Stimulated activated CD4-positive, alpha-beta T cell treated with anti-CD3 and anti-CD28 coated beads, TNF-alpha, amount 100 ng/mL, for 4 hours (primary cell): ENCODE measurements around the gene DYNC2H1.

Source experiments
- DNase-seq, 3 experiments: peaks; one replicate each; pipeline ENCODE4 v3.0.0-alpha.2; 2020; ENCODE audit warnings: low read depth in 3 of 3

Gene DYNC2H1

GRCh38 chr11:103281301-103281700, 172.1 kb downstream of the DYNC2H1 start:
- DNase-seq: no peak

GRCh38 chr11:103284260-103284659, 175.0 kb downstream of the DYNC2H1 start:
- no peak for DNase-seq

DNA sequence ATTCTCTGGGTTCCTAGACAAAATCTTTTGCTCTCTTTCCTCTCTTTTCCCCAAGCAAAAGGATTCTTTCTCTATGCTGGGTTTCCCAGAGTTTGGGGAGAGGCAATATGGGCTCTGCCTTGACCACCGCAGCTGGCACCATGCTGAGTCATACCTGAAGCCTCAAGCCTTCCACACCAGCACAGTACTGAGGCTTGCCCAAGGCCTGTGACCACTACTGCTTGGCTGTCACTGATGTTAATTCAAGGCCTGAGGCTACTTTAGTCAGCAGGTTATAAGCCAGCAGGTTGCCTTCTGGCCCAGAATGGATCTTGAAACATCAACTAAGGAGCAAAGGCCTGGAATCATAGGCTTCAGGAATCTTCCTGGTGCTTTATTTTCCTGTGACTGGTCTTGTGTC, 185.3 kb downstream of the DYNC2H1 start:
- DNase-seq: no peak

DNA sequence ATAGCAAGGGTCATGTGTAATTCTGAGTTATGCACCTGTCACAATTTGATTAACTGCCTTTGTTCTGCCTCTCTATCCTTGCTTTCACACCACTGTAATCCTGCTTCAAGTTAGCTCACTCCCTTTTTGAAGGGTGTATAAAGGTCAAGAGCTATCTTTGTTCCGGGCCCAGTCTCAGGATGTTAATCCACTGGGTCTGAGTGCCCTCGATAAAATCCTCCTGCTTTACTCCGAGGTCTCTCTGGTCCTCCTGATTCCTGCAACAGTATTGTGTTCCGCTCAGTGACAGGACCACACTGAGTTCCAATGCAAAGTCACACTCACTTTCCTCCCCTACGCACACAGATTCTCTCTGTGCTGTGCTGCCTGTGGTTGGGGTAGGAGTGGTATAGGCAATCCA, 186.5 kb downstream of the DYNC2H1 start:
- no peak for DNase-seq

GRCh38 chr11:103297900-103298299, 188.7 kb downstream of the DYNC2H1 start:
- DNase-seq: no peak

- no peak for DNase-seq
Observed at GRCh38 chr11:103315248-103315647, 206.0 kb downstream of the DYNC2H1 start.

- DNase-seq: no peak
Observed at GRCh38 chr11:103317118-103317517, 207.9 kb downstream of the DYNC2H1 start.

- DNase-seq: no peak
Observed at GRCh38 chr11:103322821-103323220, 213.6 kb downstream of the DYNC2H1 start.

GRCh38 chr11:103325686-103326069, 216.5 kb downstream of the DYNC2H1 start:
- DNase-seq: no peak

GRCh38 chr11:103326070-103326794, 217.0 kb downstream of the DYNC2H1 start:
- no peak for DNase-seq

DNA sequence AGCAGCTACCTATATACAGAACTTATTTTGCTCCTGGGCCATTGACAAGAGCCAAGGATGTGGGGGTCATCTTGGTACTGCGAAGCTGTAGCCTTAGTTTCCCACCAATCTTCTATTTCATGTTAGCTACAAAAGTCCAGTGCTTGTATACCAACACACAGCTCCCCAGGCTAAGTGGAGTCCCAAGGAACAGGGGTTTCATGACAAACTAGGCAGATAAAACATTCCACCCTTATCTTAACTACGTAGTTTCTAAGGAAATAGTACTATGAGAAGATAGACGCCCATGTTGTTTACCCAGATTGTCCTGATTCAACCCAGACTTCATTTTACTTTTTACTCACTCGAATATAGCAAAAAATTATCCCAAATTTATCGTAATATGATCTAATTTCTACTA, 218.5 kb downstream of the DYNC2H1 start:
- no peak for DNase-seq

GRCh38 chr11:103332409-103332808, 223.2 kb downstream of the DYNC2H1 start:
- DNase-seq: no peak

- no peak for DNase-seq
Observed at GRCh38 chr11:103338621-103339484, 229.6 kb downstream of the DYNC2H1 start.

DNA sequence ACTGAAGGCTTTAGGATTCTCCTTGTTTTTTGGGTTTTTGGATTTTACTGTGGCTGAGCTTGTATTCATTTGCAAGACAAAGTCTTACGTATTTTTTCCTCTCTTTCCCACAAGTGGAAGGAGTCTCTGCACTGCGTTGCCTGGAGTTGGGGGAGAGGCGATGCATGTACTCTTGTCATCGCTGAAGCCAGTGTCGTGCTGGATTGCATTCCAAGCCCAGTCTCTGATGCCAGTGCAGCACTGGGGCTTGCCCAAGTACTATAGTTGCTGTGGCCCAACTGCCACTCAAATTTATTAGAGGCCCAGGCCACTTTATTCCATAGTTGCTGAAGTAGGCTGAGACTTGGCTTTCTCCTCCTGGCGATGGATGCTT, 230.2 kb downstream of the DYNC2H1 start:
- DNase-seq: no peak

DNA sequence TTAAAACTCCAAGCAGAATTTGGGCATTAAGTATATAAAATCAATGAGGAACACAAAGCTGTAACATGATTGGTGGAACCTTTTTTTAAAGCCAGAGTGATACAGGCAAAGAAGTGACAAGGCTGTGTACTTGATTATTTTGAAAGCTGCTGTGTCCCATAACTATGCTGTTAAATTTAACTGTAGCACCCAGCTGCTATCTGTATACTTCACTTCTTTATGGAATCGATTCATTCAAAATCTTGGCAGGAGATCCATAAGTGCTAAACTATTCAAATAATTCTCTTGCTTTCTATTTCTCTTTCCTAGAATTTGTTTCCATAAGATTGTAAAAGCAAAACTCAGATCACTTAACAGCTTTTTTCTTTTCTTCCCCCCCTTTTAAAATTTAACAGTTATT, 231.7 kb downstream of the DYNC2H1 start:
- DNase-seq: no peak

DNA sequence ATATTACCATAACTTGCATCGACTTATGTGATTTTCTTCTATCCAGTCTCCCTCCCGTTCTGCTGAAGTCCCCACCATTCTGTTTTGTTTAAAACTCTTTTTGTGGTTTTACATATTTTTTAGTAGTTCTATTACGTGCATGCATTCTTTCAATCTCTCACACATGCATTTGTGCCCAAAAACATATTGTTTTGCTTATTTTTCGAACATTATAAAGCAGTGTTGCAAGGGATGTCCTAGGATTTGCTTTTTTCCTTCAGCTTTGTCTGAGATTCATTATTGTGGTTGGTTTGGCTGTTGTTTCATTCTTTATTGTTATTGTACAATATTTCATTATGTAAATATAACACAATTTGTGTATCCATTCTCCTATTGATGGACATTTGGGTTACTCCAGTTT, 235.7 kb downstream of the DYNC2H1 start:
- no peak for DNase-seq

GRCh38 chr11:103349595-103349994, 240.4 kb downstream of the DYNC2H1 start:
- no peak for DNase-seq

GRCh38 chr11:103354656-103355055, 245.4 kb downstream of the DYNC2H1 start:
- no peak for DNase-seq

DNA sequence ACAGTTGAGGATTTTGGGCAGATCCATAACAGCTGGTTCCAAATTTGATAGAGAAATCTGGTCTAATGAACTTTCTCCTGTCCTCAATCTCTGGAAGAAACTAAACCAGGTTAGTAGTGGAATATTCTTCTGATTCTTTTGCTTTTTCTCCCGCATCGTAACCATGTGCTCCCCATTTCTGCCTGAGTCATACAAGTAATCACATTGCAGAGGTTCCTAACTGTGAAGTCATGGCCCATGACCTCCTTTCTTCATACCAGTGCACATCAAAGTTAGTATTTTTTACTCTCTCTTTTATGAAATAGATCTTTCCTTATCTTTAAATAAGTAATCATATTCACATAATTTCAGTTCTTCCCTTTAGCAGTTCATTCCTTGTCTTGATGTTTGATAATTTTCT, 249.0 kb downstream of the DYNC2H1 start:
- no peak for DNase-seq

- DNase-seq: no peak
Observed at GRCh38 chr11:103359216-103359615, 250.0 kb downstream of the DYNC2H1 start.

DNA sequence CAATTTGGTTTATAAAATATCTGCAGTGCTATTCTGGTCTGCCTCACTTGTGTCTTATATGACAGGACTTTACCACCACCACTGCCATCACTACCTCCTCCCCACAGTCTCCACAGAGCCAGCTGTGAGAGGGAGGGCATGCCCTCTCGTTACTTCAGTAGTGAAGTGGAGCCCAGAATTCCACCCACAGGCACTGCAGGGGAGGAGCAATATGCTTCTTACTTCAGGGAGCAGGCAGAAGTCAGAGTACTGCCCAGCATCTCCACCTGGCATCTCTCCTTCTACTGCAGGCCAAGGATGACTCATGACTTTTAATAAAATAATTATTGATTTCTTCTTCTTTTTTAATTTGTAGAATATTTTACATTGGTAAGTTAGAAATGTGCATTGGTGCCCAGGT, 255.5 kb downstream of the DYNC2H1 start:
- DNase-seq: no peak

- no peak for DNase-seq
Observed at GRCh38 chr11:103367650-103368049, 258.4 kb downstream of the DYNC2H1 start.

DNA sequence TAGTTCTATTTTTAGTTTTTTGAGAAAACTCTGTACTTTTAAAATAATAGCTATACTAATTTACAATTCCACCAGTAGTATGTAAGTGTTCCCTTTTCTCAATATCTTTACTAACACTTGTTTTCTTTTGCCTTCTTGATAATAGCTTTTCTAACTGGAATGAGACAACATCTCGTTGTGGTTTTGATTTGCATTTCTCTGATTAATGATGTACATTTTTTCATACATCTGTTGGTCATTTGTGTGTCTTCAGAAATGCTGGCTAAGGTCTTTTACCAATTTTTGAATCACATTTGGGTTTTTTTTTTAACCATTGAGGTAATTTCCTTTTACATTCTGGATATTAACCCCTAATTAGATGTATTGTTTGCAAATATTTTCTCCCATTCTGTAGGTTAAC, 258.9 kb downstream of the DYNC2H1 start:
- no peak for DNase-seq
